ENCODE results near the gene ZNF710.

ZNF710 gene

DNA sequence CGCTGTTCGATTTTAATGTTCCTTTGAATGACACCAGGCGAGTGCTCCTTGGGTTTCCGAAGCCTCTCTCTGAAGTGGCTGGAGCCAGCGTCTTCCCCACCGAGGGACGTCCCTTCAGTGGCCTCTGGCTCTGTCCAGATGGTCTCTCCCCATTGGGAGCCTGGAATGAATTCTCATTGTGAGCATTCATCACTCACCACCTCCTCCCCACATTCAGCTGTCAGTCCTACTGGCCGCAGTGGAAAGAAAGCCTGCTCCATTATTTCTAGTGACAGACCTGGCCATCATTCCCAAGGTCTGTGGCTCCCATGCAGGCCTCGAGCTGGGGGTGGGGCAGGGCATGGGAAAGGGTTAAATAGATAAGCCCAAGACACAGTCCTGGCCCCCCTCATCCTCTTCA, 35.2 kb downstream of the ZNF710 start:
- Histone ChIP-seq H3K4me1 (ENCODE audit: insufficient read depth, low read length, poor library complexity, severe bottlenecking) (peaks cover 88% of the 10 kb centered on the region), H3K9ac (ENCODE audit: low read depth, low read length, poor library complexity, severe bottlenecking) (no peak overlapping the region)

DNA sequence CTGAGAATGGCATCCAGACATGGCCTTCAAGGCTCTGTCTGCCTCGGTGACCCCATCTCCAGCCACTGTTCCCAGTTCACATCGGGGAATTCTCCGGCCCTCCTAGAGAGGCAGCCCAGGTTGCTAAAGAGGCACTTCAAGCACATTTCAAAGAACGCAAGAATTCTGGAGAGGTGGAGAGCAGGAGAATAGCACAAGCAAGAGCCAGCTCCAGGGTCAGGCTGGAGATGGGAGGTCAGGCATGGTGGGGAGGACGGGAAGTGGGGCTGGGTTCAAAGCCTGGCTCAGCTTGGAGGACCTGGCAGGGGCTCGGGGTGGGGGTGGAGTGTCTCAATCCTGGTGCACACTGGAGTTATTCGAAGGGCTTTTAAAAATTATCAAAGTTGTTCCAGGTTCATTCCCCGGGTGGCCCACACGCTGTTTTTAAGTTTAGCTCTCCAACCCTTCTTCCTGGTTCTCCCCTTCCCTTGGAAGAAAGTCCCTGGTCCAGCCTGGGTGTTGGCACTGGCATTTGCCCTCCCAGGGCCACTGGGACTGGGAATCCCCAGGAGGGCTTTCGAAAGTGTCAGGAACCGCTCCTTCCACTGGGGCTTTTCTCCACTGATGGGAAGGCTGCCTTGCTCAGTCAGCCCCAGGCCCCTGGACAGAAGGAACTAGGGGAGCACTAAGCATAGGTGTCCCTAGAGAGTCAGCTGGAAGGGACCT, 35.8 kb downstream of the ZNF710 start:
- peaks cover 74% of the 10 kb centered on the region for H3K79me2 ChIP-seq (ENCODE audit: insufficient read depth, low read length)
- no peaks in the 10 kb centered on the region for H4K20me1 ChIP-seq (ENCODE audit: insufficient read depth, low read length, poor library complexity, severe bottlenecking)
- peaks cover 4% of the 10 kb centered on the region; the same call in 1 of the 2 replicates for H3F3A ChIP-seq (ENCODE audit: low read depth)
- H3K9ac ChIP-seq (ENCODE audit: low read depth, low read length, poor library complexity, severe bottlenecking), result no peak overlapping the region
- TF ChIP-seq, protein P1, sequence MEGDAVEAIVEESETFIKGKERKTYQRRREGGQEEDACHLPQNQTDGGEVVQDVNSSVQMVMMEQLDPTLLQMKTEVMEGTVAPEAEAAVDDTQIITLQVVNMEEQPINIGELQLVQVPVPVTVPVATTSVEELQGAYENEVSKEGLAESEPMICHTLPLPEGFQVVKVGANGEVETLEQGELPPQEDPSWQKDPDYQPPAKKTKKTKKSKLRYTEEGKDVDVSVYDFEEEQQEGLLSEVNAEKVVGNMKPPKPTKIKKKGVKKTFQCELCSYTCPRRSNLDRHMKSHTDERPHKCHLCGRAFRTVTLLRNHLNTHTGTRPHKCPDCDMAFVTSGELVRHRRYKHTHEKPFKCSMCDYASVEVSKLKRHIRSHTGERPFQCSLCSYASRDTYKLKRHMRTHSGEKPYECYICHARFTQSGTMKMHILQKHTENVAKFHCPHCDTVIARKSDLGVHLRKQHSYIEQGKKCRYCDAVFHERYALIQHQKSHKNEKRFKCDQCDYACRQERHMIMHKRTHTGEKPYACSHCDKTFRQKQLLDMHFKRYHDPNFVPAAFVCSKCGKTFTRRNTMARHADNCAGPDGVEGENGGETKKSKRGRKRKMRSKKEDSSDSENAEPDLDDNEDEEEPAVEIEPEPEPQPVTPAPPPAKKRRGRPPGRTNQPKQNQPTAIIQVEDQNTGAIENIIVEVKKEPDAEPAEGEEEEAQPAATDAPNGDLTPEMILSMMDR (conservative IDR thresholded peaks at IDR 0.05; ENCODE audit: low read length), result no peak
- no peak for TF ChIP-seq EZH2phosphoT487 (IDR thresholded peaks at IDR 0.05; ENCODE audit: borderline replicate concordance)
- H3K9me3 ChIP-seq (ENCODE audit: insufficient read depth, low read depth, low read length), result no peaks in the 10 kb centered on the region
- peaks cover 82% of the 10 kb centered on the region for H3K4me1 ChIP-seq (ENCODE audit: insufficient read depth, low read length, poor library complexity, severe bottlenecking)
- no peak overlapping the region for H2AFZ ChIP-seq (ENCODE audit: low read length)
- no peaks in the 10 kb centered on the region for H3K36me3 ChIP-seq (ENCODE audit: insufficient read depth, low read length)
- no peak overlapping the region for H3K4me2 ChIP-seq (ENCODE audit: low read depth, low read length, poor library complexity, severe bottlenecking)
- no peaks in the 10 kb centered on the region for H3K9me2 ChIP-seq (replicated peaks; ENCODE audit: low read depth, low read length)
- H3K27me3 ChIP-seq (ENCODE audit: insufficient read depth, low read length, poor library complexity, severe bottlenecking), result no peaks in the 10 kb centered on the region
- no peak overlapping the region for H3K4me3 ChIP-seq (ENCODE audit: low read length, poor library complexity, severe bottlenecking)

More for the DNA sequence above, 35.2 kb downstream of the ZNF710 start:
- H3K9me2 ChIP-seq (replicated peaks; ENCODE audit: low read depth, low read length), result no peaks in the 10 kb centered on the region
- H3K36me3 ChIP-seq (ENCODE audit: insufficient read depth, low read length), result no peaks in the 10 kb centered on the region
- H4K20me1 ChIP-seq (ENCODE audit: insufficient read depth, low read length, poor library complexity, severe bottlenecking), result no peaks in the 10 kb centered on the region
- no peak overlapping the region for H3K4me2 ChIP-seq (ENCODE audit: low read depth, low read length, poor library complexity, severe bottlenecking)
- no peak for TF ChIP-seq EZH2phosphoT487 (IDR thresholded peaks at IDR 0.05; ENCODE audit: borderline replicate concordance)
- TF ChIP-seq, protein P1 (conservative IDR thresholded peaks at IDR 0.05; ENCODE audit: low read length), result no peak
- H3F3A ChIP-seq (ENCODE audit: low read depth), result peaks cover 4% of the 10 kb centered on the region; the same call in 1 of the 2 replicates
- peaks cover 74% of the 10 kb centered on the region for H3K79me2 ChIP-seq (ENCODE audit: insufficient read depth, low read length)
- no peak overlapping the region for H2AFZ ChIP-seq (ENCODE audit: low read length)
- H3K27me3 ChIP-seq (ENCODE audit: insufficient read depth, low read length, poor library complexity, severe bottlenecking), result no peaks in the 10 kb centered on the region
- H3K9me3 ChIP-seq (ENCODE audit: insufficient read depth, low read depth, low read length), result no peaks in the 10 kb centered on the region
- no peak overlapping the region for H3K4me3 ChIP-seq (ENCODE audit: low read length, poor library complexity, severe bottlenecking)

DNA sequence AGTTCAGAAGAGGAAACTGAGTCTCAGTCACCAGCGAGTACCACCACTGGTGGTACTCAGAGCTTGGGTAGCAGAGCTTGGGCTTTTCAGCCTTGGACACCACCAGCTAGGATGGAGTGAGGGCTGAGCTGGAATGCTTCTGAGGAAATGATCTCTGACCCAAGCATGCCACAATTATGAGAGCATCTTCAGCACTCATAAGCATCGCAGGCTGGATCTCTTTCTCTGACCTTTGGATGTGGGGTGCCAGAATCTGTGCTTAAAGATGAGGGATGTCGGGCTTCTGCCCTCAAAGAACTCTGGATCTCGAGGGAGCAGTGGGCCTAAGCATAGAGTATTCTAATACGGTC, 36.4 kb downstream of the ZNF710 start:
- H4K20me1 ChIP-seq (ENCODE audit: insufficient read depth, low read length, poor library complexity, severe bottlenecking), result no peaks in the 10 kb centered on the region
- peaks cover 77% of the 10 kb centered on the region for H3K4me1 ChIP-seq (ENCODE audit: insufficient read depth, low read length, poor library complexity, severe bottlenecking)
- TF ChIP-seq EZH2phosphoT487 (IDR thresholded peaks at IDR 0.05; ENCODE audit: borderline replicate concordance), result no peak
- TF ChIP-seq, protein P1 (conservative IDR thresholded peaks at IDR 0.05; ENCODE audit: low read length), result no peak
- H3K9me3 ChIP-seq (ENCODE audit: insufficient read depth, low read depth, low read length), result no peaks in the 10 kb centered on the region
- no peak overlapping the region for H3K4me2 ChIP-seq (ENCODE audit: low read depth, low read length, poor library complexity, severe bottlenecking)
- H3K9me2 ChIP-seq (replicated peaks; ENCODE audit: low read depth, low read length), result no peaks in the 10 kb centered on the region
- H2AFZ ChIP-seq (ENCODE audit: low read length), result no peak overlapping the region
- peaks cover 4% of the 10 kb centered on the region; the same call in 1 of the 2 replicates for H3F3A ChIP-seq (ENCODE audit: low read depth)
- no peak overlapping the region for H3K4me3 ChIP-seq (ENCODE audit: low read length, poor library complexity, severe bottlenecking)
- H3K9ac ChIP-seq (ENCODE audit: low read depth, low read length, poor library complexity, severe bottlenecking), result peak overlapping the region; percentile 28
- H3K27me3 ChIP-seq (ENCODE audit: insufficient read depth, low read length, poor library complexity, severe bottlenecking), result no peaks in the 10 kb centered on the region
- H3K79me2 ChIP-seq (ENCODE audit: insufficient read depth, low read length), result peaks cover 72% of the 10 kb centered on the region
- H3K36me3 ChIP-seq (ENCODE audit: insufficient read depth, low read length), result no peaks in the 10 kb centered on the region
